Measurements from ENCODE around the gene MROH2A.

DNA sequence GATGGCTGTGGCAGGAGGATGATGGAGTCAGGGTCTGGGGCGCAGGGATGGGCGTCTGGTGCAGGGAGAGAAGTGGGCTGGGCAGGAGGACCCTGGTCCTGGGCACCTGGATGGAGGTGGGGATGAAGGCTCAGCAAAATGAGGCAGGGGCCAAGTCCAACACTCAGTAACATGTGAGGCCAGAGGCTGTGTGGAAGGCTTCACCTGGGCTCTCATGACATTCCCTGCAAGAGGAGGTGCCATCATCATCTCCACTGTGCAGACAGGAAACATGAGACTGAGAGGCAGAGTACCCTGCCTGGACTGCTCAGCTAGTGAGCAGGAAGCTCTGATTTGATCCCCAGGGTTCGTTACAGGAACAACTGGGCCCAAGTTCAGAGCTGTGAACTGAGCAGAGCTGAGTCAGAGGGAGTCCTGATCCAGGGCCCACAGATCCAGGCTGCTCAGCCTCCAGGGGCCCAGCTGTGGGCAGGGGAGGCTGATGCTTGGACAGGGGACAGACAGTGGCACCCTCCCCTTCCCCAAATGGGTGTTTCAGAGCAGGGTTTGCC is 39.3 kb downstream of the MROH2A start:
- no peak for TF ChIP-seq CTCF (IDR thresholded peaks at IDR 0.05)
- TF ChIP-seq POLR2A (IDR thresholded peaks at IDR 0.05) = no peak
- TF ChIP-seq POLR2AphosphoS5 (IDR thresholded peaks at IDR 0.05; ENCODE audit: insufficient read depth in 1 of 2, low read depth in 1 of 2) = no peak
